HG03457 (cell line): ENCODE measurements around the gene WDR19.
"Not testable (repeated sequence)": the region's sequence is repeated elsewhere in the genome, so short reads cannot be mapped to it uniquely, and the experiment has no call there.

Source experiments
- ATAC-seq: cut with Tn5 transposase; IDR thresholded peaks from one replicate; pipeline ENCODE4 v1.9.1; 2021; ENCODE audit warnings: moderate number of reproducible peaks; ENCODE audit not compliant: unreplicated experiment

The WDR19 gene

GRCh38 chr4:39232100-39232499 is 49.8 kb downstream of the WDR19 start:
- no peak for ATAC-seq

GRCh38 chr4:39233114-39233513 is 50.8 kb downstream of the WDR19 start:
- no peak for ATAC-seq

DNA sequence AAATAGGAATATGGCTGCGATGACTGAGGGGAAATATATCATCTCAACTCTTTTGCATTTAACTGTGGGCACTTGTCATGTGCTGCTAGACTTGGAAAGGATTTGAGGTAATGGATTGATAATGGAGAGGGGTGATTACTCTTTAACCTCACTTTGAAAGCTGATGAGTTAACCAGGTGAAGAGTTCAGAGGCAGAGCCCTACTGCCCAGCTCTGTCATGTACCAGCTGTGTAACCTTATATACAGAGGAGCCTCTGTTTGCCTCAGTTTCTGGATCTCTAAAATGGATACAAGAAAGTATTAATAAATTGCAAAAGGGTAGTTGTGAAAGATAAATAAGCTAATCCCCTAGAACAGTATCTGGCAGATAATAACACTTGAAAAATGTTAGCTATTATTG is 51.5 kb downstream of the WDR19 start:
- no peak for ATAC-seq

- no peak for ATAC-seq
Observed at GRCh38 chr4:39235021-39235420, 52.7 kb downstream of the WDR19 start.

DNA sequence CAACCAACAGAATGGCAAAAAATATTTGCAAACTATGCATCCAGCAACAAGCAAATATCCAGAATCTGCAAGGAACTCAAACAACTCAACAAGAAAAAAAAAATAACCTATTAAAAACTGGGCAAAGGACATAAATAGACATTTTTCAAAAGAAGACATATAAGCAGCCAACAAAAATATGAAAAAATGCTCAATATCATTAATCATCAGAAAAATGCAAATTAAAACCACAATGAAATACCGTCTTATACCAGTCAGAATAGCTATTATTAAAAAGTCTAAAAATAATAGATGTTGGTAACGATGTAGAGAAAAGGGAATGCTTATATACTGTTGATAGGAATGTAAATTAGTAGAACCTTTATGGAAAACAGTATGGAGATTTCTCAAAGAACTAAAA is 53.4 kb downstream of the WDR19 start:
- no peak for ATAC-seq

DNA sequence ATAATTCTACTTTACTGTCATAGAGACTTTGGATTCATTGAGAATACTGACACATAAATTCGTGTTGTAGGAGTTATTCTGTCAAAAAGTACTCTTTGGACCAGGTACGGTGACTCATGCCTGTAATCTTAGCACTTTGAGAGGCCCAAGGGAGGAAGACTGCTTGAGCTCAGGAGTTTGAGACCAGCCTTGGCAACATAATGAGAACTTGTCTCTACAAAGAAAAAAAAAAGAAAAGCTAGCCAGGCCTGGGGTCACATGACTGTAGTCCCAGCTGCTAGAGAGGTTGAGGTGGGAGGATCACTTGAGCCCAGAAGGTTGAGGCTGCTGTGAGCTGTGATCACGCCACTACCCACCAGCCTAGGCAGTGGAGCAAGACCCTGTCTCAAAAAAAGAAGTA is 54.9 kb downstream of the WDR19 start:
- ATAC-seq, result no peak

DNA sequence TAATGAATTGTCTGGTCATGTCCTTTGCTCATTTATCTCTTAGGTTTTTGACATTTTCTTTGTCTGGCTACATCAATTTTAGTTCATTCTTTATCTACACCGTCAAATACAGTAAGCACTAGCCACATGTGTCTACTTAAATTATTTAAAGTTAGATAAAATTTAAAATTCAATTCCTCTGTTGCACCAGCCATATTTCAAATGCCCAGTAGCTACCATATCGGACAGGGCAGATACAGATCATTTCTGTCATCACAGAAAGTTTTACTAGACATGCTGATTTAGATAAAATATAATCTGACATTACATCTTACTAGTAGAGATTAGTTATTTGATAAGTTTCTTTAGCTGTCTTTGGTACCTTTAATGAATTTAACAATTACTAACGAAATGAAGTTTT is 61.1 kb downstream of the WDR19 start:
- ATAC-seq, result no peak

DNA sequence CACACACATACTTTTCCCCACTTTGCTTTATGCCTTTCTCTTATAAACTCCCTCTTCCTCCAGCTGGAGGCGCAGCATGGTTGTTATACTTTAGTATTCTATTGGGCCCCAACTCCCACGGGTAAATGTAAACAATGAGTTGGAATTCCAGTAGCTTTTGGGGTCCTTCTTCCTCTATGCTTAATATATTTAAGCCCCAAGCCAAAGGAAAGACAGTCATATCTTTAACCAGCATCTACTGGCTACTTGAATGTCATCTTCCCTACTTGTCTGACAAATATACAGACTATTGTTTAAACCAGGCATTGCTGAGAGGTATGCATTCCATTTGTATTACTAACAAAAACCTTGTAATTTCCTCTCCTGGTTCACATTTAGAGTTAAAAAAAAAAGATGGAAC is 72.9 kb downstream of the WDR19 start:
- ATAC-seq, result no peak

DNA sequence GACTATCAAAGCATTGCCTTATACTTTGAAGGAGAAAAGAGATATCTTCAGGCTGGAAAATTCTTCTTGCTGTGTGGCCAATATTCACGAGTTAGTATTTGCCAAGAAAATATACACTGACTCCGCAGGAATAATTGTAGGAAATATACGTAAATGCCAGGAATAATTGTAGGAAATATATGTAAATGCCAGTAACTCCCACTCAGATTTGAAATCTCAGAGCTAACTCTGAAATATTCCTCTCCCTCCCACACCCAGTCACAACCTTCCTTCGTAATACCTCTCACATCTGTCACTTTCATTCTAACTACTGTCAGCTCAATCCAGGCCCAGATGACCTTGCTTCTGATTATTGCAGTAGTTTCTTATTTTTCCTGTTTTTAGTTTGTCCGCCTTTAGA is 73.5 kb downstream of the WDR19 start:
- no peak for ATAC-seq

DNA sequence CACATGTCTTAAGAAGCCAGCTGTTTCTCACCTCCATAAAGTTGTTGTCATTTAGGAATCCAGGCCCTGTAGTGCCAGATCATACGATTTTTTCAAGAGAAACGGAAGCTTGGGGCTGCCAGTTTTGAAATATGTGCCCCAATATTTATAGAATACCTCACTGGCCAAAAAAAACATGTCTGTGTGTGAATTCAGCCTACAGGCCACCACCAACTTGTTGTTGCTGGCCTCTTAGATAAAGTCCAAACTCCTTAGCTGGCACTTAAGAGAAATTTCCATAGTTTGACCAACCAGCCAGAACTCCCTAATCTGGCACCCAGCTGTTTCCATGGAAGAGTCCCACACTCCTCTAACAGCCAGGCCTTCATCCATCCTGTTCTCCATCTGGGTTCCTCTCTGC is 74.1 kb downstream of the WDR19 start:
- no peak for ATAC-seq

- no peak for ATAC-seq
Observed at GRCh38 chr4:39259571-39260330, 77.4 kb downstream of the WDR19 start.

DNA sequence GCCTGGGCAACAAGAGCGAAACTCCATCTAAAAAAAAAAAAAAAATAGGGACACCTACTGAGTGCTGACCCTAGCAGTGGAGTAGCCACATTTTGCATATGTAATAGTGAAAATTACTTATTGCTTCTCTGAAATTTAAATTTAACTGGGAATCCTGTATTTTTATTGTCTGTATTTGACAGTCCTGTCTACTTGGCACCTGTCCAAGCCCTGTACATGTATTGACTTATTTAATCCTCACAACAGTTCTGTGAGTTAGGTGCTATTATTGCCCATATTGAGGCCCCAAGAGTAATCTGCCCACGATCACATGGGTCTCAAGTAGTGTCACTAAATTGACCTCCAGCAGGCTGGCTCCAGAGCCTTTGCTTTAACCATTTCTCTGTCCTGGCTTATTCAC is 81.6 kb downstream of the WDR19 start:
- no peak for ATAC-seq

DNA sequence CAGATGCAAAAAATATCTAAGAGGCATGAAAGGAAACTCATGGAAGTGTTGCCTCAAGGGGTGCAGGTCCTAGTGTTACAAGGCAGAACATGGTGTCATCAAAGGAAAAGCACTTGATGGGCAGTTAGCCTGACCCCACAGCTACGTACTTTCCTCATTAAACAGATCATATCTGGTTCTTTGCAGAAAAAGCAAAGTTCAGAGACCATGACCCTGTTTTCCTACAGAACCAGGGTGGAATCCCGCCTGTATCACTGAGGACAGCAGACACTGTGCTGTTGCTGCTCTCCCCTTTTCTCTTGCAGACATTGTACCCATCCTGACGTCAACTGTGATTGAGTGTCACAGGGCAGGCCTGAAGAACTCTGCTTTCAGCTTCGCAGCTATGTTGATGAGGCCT is 92.2 kb downstream of the WDR19 start:
- ATAC-seq, result no peak

DNA sequence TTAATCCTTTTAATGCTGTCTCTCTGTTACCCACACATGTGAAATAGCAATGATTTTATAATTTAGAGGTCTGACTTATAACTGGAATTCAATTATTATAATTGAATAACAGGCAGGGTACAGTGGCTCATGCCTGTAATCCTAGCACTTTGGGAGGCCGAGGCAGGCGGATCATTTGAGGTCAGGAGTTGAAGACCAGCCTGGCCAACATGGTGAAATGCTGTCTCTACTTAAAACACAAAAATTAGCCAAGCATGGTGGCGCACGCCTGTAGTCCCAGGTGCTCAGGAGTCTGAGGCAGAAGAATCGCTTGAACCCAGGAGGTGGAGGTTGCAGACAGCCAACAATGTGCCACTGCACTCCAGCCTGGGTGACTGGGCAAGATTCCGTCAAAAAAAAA is 95.3 kb downstream of the WDR19 start:
- ATAC-seq, result not testable (repeated sequence)

GRCh38 chr4:39278476-39278875 is 96.1 kb downstream of the WDR19 start:
- ATAC-seq, result no peak

DNA sequence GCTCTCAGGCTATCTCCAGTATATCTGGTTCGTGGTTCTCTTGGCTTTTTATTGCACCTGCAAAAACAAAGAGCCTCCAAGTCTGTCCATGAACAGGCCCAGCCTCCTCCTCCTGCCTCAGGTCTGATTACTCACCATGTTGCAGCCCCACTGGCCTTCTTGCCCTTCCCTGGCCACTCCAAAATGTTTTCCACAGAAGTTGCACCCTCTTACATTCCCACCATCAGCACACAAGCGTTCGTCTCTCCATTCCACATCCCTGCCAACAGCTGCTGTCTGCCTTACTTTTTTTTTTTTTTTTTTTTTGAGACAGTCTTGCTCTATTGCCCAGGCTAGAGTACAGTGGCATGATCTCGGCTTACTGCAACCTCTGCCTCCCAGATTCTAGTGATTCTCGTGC is 97.1 kb downstream of the WDR19 start:
- no peak for ATAC-seq

GRCh38 chr4:39280770-39281169 is 98.4 kb downstream of the WDR19 start:
- ATAC-seq, result no peak

DNA sequence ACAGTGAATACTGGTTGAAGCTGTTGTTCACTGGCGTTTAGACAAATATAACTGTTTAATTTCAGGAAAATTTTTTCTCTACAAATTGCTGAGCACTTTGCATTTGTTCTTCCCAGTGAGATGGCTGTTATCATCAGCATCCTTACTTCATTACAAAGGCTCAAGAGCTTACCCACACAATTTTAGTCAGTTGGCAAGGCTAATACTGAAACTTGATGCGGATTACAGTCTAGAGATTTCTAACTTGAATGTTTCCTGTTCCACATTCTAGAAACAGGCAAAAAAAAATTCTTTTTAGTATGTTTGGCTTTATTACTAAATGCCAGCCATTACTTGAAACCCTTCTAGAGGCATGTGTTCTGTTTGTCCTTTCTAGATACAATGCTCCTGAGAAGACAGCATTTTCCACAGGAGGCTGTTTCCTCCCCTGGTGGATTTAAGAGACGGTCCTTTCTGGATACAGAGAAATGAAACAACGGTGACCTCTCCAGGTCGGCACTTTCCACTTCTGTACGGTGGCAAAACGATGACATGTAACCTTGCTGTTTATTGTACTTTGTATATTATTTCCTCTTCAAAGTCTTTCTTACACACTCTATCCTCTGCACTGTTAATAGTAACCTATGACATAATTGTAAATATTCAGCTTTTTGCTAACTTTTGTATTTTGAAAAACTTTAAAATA is 102.9 kb downstream of the WDR19 start:
- no peak for ATAC-seq

- ATAC-seq, result no peak
Observed at GRCh38 chr4:39285853-39286252, 103.5 kb downstream of the WDR19 start.

- ATAC-seq, result no peak
Observed at GRCh38 chr4:39286263-39286662, 103.9 kb downstream of the WDR19 start.

DNA sequence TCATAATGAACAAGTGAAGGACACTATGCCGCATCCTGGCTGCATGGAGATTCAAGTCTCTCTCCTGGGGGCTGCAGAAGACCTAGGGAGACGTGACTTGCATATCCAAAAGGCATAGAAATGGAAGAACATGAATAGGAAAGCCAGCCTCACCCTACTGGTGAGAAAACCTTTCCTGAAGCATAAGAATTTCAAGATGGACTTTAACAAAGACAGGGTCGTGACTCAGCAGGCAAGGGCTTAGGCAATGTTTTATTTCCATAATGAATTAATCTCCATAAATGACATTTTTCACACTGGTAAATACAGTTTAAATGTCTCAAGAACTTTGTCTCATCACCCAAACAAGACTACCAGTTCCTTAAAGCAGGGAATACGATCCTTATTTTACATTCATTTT is 104.9 kb downstream of the WDR19 start:
- no peak for ATAC-seq

DNA sequence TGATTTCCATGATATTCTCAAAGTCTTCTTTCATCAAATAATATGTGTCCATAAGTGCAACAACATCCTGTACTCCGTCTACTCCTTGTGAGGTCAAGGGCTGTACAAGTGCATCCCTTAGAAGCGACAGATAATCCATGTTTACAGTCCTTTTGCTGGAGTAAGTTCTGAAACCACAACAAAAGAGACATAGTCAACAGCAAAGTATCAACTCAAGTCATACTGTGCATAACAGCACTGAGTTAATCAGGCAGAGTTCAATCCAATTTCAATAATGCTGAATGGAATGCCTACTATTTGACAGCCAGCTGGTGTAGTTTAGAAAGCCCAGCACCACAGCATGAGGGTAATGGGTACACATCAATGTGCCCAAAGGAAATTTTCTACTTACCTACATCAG is 109.4 kb downstream of the WDR19 start:
- no peak for ATAC-seq

- not testable (repeated sequence) for ATAC-seq
Observed at GRCh38 chr4:39292433-39292832, 110.1 kb downstream of the WDR19 start.
